Kidney (tissue), 14 donors: Measurements from ENCODE around the gene BTNL3. TPM values are rescaled to one million over a fixed set of nuclear protein-coding genes. Genes with fewer than 3 reads are reported as not detected.
"Not testable (repeated sequence)": the region's sequence is repeated elsewhere in the genome, so short reads cannot be mapped to it uniquely, and the experiment has no call there.

Experiments used
- DNase-seq, 5 donors: peaks; one replicate each; pipeline ENCODE4 v3.0.0-alpha.2; 2013 to 2020
- FAIRE-seq: peaks from 2 replicates; lab custom pipeline; 2012; peaks lifted over from hg19 to GRCh38; lab: Jason Lieb, UNC
- H3K27ac ChIP-seq, 2 donors: one replicate each; pipeline ENCODE4 v1.7.0; 2013; ENCODE audit warnings: low read depth in 2 of 2, low read length in 2 of 2, inconsistent platforms in 1 of 2
- H3K27me3 ChIP-seq: one replicate; pipeline ENCODE4 v1.7.1; 2013; ENCODE audit warnings: low read length, inconsistent platforms; ENCODE audit not compliant: control insufficient read depth, insufficient read depth
- H3K36me3 ChIP-seq, 3 donors: one replicate each; pipeline versions ENCODE4 v1.7.0 to v1.7.1; 2013; ENCODE audit warnings: low read length in 3 of 3, control low read depth in 1 of 3, inconsistent platforms in 1 of 3; ENCODE audit not compliant: insufficient read depth in 3 of 3, control insufficient read depth in 2 of 3
- H3K4me1 ChIP-seq, 3 donors: one replicate each; pipeline versions ENCODE4 v1.7.0 to v1.7.1; 2013; ENCODE audit warnings: low read length in 3 of 3, inconsistent platforms in 1 of 3, low read depth in 1 of 3; ENCODE audit not compliant: control insufficient read depth in 2 of 3, insufficient read depth in 2 of 3
- H3K4me3 ChIP-seq, 3 donors: one replicate each; pipeline versions ENCODE4 v1.7.0 to v1.8.1; 2013; ENCODE audit warnings: low read length in 3 of 3, control low read depth in 1 of 3, inconsistent platforms in 1 of 3
- H3K9ac ChIP-seq, 3 donors: one replicate each; pipeline versions ENCODE4 v1.7.0 to v1.7.1; 2013; ENCODE audit warnings: low read length in 3 of 3, control low read depth in 1 of 3, inconsistent platforms in 1 of 3
- H3K9me3 ChIP-seq, 3 donors: one replicate each; pipeline versions ENCODE4 v1.7.0 to v1.7.1; 2013; ENCODE audit warnings: low read length in 3 of 3, control low read depth in 1 of 3, inconsistent platforms in 1 of 3; ENCODE audit not compliant: control insufficient read depth in 2 of 3, insufficient read depth in 1 of 3
- CTCF ChIP-seq: IDR thresholded peaks from 3 replicates; pipeline ENCODE4 v1.5.1; 2012; ENCODE audit warnings: mild to moderate bottlenecking, moderate library complexity, borderline replicate concordance; ENCODE audit not compliant: insufficient read depth; ENCODE audit errors: extremely low read depth
- intact Hi-C: fragments of 100-400 bp; cut with DNase I; formaldehyde crosslinking; loops from one replicate; pipeline ENCODE4 v1.11.1; 2022
- polyA plus RNA-seq: library from polyadenylated mRNA; stranded (reverse); fragments of 350-450 nt; fragmentation: Illumina TruSeq; extraction: RNeasy Lipid Tissue Mini Kit (QIAGEN cat#74804); gene quantifications from one replicate; pipeline ENCODE4 v1.2.3, GENCODE V29; 2014; ENCODE audit warnings: low read depth, low replicate concordance; ENCODE audit not compliant: insufficient read depth
- total RNA-seq: library from RNA; stranded (reverse); fragmentation: NEBNext Ultra II Directional; extraction: Animal tissue kit (Norgen Biotek cat#: 25700); gene quantifications from one replicate; pipeline ENCODE4 v1.2.1, GENCODE V29; 2021
- donor health status: control.
- donor health status: control.
- donor health status: control.
- donor health status: control.
- donor health status: control.
- donor health status: DM: yes; HTN: yes; CAD: no.
- donor health status: Normal renal cell carcinoma (clear cell type).

BTNL3 gene
- total and polyA plus RNA-seq, 2 donors from 2014 or later = 0.30 TPM; not detected in 1

GRCh38 chr5:181044093-181044599, 55.5 kb downstream of the BTNL3 start:
- no peak for TF ChIP-seq CTCF
- Histone ChIP-seq H3K4me1 (peaks cover 0 to 5% (median 0%) of the 10 kb centered on the region in 3 donors), H3K9me3 (no peaks in the 10 kb centered on the region), H3K36me3 (no peaks in the 10 kb centered on the region), H3K4me3 (no peak overlapping the region), H3K9ac (no peak overlapping the region), H3K27me3 (no peaks in the 10 kb centered on the region), H3K27ac (peak overlapping the region; percentile 32 to 74)
- no peak for DNase-seq
- FAIRE-seq = no peak
- intact Hi-C loops = no loop called here

- Histone ChIP-seq H3K4me1 (peaks cover 0 to 5% (median 0%) of the 10 kb centered on the region in 3 donors), H3K9ac (no peak overlapping the region), H3K36me3 (no peaks in the 10 kb centered on the region), H3K4me3 (no peak overlapping the region), H3K9me3 (no peaks in the 10 kb centered on the region), H3K27ac (peak overlapping the region; percentile 57 to 74), H3K27me3 (no peaks in the 10 kb centered on the region)
- intact Hi-C loops = no loop called here
- FAIRE-seq (no peak), DNase-seq (no peak)
- no peak for TF ChIP-seq CTCF
Measured at GRCh38 chr5:181044662-181045305, 56.1 kb downstream of the BTNL3 start.

- Histone ChIP-seq H3K27ac (peak overlapping the region; percentile 0 to 57), H3K27me3 (no peaks in the 10 kb centered on the region), H3K4me3 (no peak overlapping the region), H3K9ac (no peak overlapping the region), H3K4me1 (peaks cover 0 to 5% (median 0%) of the 10 kb centered on the region in 3 donors), H3K36me3 (no peaks in the 10 kb centered on the region), H3K9me3 (no peaks in the 10 kb centered on the region)
- no peak for DNase-seq
- no peak for FAIRE-seq
- intact Hi-C loops = no loop called here
- no peak for TF ChIP-seq CTCF
Measured at GRCh38 chr5:181045316-181045715, 56.7 kb downstream of the BTNL3 start.

- H3K9me3 ChIP-seq, H3K27ac ChIP-seq, H3K27me3 ChIP-seq, H3K4me3 ChIP-seq, DNase-seq, H3K4me1 ChIP-seq, FAIRE-seq, H3K9ac ChIP-seq, H3K36me3 ChIP-seq, intact Hi-C loops: not testable (repeated sequence)
Measured at GRCh38 chr5:181045857-181046256, 57.2 kb downstream of the BTNL3 start.
